T-helper 2 cell (primary cell): ENCODE data around the gene TYMS.

Experiments
- DNase-seq, 5 experiments: peaks; one replicate each; pipeline versions ENCODE4 v3.0.0 to v3.0.0-alpha.2; 2012 to 2022

Gene TYMS

DNA sequence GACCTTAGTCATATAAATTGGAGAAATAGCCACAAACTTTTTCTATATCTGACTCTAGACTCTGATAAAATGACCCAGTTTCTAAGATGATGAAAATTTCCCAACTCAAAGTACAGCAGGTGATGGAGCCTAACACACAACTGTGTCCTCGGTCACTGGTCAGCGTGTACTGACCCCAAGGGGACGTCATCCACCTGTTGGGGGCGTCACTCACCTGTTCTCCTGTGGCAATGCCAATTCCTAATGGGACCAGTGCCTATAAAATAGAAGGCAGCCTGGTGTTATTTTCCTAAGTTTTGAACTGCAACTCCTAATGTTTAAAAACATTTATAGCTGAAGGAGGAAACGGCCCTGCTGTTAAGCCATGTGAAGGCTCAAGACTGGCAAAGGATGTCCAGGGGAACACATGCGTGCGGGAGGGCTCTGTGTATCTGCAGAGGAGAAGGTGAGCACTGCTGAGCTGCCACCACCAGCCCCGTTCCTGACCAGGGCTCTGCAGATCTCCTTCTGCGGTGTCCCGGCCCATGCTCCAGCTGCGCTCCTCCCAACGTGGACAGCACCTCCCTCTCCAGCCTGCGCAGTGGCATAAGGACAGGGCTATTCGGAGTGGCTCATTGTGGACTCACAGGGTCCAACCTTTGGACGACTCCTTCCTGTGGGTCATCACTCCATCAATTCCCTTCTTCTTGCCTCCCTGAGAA, 21.2 kb downstream of the TYMS start:
- no peak for DNase-seq

DNA sequence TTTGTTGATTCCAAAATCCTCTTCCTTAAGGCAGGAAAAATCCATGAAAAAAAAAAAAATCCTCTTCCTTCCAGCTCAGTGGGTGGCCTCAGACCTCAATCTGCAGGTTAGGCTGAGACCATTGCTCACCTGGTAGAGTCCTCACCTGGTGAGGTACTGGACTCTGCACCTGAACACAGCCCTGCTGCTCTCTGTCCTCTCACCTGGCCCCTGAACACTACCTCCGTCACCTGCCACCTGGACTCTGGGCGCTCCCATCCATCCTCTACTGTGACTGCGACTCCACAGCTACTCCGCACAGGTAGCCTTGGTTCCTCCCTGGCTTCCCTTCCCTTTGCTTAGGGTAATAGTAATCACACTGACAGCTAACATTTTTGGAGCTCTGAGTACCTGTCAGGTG, 22.1 kb downstream of the TYMS start:
- DNase-seq = no peak

DNA sequence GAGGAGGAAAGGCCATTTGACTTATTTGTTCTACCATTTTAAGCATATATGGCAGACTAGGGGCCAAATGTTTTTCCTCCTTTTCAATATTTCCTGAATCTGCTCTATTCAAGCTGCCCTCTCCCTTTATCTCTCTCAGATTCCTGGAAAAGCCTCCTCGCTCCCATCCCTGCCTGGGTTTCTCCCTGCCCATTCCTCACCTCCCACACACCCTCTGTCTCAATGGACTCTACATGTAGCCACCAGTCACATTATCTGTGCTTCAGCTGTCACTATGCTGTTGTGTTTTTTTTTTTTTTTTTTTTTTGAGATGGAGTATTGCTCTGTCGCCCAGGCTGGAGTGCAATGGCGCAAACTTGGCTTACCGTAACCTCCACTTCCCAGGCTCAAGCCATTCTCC, 22.9 kb downstream of the TYMS start:
- DNase-seq = no peak

DNA sequence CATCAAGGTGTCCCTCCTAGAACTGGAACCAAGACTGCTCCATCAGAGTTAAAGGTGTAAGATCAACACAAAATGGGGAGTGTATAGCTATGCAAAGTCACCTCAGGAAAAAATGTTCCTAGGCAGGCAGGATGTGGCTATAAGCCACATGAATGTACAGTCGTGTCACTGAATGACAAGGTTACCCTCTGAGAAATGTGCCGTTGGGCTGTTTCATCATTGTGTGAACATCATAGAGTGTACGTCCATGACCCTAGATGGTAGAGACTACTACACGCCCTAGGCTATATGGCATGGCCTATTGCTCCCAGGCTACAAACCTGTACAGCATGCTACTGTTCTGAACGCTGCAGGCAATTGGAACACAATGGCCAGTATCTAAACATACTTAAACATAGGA, 24.5 kb downstream of the TYMS start:
- DNase-seq = peak in 4 of 5 experiments; percentile 2 to 97 (median 24)

DNA sequence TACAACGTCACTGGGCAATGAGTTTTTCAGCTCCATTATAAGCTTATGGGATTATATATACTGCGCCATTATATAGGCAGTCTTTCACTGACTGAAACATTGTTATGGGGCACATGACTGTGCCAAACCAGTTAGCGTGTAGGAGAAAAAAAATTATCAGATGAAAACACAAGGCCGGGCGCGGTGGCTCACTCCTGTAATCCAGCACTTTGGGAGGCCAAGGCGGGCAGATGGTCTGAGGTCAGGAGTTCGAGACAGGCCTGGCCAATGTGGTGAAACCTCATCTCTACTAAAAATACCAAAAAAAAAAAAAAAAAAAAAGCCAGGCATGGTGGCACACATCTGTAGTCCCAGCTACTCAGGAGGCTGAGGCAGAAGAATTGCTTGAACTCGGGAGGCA, 25.0 kb downstream of the TYMS start:
- peak in 1 of 5 experiments; percentile 23 for DNase-seq

DNA sequence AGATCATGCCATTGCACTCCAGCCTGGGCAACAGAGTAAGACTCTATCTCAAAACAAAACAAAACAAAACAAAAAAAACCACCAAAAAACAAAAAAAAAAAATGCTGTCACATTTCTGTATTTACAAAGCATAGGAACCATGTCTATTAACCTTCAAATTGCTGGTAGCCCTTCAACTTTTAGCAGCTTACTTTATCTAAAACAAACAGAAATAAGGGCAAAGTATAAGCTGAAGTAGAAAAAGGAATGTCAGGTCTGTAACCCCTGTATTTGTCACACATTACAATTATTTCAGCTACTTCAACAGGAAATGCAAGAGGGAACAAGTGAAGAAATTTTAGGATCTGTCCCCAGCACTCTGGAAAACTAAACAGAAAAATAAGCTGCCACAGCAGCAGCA, 25.4 kb downstream of the TYMS start:
- no peak for DNase-seq

DNA sequence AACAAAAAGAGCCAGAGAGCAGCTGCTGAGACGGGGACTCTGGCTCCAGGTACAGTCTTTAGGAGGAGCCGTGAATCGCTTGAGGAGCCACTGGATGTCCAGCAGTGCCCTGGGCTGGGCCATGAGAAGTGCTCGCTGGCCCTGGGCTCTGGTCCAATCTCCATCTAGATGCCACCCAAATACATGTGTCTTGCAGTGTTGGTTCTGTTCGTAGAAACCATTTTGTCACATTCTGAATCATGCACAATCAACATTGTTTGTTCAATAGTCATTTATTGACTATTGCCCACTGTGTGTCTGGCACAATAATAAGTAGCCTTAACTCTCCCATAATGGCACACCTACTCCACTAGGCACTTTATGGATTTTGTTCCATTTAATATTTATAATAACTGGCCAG, 26.1 kb downstream of the TYMS start:
- no peak for DNase-seq

DNA sequence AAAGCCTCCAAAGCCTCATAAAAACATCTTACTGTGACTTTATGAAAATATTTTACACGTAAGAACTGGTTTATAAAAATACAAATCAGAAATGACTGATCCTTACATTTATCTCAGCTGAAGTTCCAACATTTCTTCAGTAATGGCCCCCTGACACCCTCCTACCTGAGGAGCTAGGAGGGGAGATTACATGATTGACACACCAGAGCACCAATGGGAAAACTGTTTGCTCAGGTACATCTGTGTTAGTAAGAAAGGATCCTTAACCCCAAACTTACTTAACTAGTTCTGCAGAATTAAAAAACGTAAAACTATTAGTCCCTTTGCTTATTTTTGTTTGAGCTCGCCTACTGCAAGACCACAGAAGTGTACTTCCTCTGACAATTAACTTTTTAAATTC, 28.0 kb downstream of the TYMS start:
- DNase-seq = peak in 1 of 5 experiments; percentile 27

DNA sequence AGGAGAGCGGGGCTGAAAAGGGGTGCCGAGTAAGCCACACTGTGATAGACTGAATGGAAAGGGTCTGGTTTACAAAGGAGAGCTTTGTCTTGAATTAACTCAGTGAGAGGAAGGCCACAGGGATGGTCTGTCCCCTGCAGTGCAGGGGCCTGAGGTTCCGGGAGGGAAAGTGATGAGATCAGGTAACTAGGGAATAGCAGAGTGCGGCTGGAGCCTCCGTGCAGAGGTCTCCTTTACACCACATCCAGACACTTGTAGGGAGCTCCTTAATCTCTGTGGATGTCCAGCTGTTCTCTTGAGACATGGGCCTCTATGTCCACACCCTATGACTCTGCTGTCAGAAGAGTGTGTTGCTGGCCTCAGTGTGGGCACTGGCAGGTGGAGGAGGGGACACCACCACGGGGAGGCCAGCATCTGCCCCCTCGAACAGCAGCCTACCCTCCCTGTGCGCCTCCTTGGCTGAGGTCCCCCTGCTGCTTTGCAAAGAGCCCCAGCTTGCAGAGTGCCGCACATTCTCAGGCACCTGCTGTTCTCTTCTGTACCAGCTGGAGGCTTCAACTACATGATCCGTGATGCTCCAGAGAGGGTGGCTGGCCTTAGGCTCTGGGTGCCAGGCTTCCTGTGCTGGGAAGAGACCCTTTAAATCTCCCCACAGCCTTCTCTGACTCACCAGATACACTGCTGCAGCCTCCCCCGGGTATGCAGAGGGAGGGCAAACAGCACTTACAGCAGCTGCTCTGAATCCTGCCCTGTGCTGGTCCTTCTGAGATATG, 29.1 kb downstream of the TYMS start:
- no peak for DNase-seq

DNA sequence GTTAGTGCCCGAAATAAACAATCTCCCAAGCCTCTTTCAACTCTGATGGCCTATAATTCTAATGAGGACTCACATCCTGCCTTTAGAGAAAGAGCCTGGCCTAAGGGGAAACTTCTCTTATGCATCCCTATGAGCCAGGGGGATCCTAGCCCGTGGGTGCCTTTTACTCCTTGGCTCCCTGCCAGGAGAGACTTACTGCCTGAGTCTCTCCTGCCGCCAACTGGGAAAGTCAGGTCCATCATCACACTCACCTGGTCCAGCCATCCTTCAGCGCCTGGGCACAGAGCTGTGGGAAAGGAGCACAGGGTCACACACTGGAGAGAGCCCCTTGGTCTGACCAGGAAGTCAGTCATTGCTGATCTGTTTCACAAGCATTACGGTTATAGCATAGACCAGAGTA, 30.9 kb downstream of the TYMS start:
- no peak for DNase-seq

DNA sequence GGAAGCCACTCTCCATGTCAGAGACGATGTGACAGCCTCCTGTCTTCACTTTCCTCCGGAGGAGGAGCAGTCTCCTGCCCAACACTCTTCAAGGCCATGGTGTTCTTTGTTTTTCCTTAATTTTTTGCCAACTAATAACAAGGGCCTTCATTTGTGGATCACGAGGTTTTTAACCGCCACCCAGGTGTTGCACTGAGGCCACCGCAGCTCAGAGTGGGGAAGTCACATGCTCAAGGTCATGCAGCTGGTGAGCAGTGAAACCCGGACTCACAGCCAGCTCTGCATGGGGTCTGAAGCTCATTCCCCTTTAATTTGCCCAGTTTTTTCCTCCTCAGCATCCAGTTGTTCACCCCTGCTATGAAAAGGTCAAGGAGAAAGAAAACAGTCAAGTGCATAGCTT, 35.4 kb downstream of the TYMS start:
- no peak for DNase-seq

DNA sequence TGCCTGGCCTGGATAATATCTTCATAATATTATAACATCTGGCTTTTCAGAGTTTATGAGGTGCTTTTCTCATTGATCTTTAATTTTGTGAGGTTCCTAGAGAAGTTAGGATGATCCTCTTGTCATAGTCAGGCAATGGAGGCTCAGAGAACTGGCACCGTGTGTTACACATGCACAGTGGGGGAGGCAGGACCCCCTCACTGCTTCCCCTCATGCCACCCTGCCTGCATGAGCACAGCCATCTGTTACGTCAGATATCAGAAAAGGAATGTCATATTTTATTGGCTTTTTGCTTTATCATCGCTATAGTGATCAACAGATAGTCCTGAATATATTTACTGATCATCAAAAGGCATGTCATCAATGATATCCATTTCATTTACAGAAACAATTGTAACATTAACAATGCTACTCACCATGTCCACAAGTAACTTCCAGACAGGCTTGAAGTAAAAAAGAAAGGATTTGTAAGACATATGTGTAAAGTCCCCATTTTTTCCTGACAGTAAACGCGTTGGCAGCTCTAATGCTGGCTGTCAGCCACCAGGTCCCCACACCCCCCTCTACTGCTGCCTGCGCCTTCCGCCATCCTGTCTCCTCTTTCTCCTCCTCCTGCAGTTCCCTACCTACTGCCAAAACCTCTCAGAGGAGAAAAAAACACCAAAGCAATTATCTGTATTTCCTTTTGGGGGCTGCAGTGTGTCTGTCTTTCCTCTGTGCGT, 36.2 kb downstream of the TYMS start:
- no peak for DNase-seq

DNA sequence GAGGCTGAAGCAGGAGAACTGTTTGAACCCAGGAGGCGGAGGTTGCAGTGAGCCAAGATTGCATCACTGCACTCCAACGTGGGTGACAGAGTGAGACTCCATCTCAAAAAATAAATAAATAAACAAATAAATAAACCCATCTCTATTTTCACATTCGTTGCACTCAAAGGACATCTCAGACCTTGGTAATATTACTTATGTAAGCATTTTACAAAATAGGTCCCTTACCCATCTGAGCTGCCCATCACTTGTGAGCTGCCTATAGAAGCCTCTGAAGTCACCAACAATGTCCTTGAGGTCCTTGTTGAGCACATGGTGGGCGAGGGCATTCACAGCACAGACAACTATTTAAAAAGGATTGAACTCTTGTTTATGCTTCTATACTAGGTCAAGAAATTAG, 39.6 kb downstream of the TYMS start:
- no peak for DNase-seq

DNA sequence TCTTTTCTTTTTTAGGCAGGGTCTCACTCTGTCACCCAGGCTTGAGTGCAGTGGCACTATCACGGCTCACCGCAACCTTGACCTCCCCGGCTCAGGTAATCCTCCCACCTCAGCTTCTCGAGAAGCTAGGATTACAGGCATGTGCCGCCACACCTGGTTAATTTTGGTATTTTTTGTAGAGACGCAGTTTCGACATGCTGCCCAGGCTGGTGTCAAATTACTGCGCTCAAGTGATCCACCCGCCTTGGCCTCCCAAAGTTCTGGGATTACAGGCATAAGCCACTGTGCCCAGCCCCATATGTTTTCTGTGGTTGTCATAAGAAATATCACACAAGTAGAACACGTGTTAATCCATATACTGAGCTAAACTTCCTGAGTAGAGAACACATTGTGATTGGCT, 40.3 kb downstream of the TYMS start:
- DNase-seq = no peak

DNA sequence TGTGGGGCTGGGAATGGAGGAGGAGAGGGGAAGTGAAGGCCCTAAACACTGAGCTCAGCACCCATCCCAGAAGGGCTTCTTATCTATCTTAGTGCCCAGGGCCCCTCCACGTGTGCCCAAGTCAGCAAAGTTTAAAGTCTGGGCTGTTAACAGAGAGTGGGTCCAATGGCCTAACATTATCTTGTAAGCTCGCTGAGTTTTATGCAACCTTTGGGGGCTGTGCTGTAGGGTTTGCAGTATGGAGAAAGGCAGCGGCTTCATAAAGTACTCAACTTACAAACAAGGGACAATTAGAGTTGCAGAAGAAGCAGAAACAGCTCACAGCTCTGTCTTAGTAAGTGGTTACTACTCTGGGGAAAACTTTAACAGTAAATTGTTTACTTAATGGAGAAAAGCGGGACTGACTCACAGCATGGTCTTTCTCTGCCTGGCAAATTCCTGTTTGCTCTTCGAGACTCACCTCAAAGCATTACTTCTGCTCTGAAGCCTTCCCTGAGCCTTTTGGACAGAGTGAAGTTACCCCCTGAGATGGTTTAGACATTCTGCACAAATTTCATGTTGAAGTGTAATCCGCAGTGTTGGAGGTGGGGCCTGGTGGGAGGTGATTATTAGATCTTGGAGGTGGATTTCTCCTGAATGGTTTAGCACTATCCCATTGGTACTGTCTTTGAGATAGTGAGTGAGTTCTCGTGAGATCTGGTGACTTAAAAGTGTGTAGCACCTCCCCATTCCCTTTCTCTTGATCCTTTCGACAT, 45.9 kb downstream of the TYMS start:
- no peak for DNase-seq

DNA sequence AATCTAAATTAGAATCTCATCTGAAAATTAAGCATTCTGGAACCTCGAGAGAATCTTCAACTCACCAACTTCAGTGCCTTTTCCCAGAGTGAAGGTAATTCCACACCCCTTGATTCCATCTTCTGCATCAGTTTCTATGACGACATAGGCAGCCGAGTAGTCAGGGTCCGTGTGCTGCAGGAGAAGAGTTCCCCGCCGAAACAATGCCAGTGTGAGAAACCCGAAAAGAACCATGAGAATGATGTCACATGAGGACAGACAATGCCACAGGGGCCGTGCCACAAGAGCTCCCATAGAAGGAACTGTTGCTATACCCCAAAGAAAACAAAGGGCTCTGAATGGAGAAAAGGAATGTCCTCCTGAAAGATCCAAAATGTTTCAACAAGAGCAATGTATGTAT, 49.0 kb downstream of the TYMS start:
- DNase-seq = no peak

DNA sequence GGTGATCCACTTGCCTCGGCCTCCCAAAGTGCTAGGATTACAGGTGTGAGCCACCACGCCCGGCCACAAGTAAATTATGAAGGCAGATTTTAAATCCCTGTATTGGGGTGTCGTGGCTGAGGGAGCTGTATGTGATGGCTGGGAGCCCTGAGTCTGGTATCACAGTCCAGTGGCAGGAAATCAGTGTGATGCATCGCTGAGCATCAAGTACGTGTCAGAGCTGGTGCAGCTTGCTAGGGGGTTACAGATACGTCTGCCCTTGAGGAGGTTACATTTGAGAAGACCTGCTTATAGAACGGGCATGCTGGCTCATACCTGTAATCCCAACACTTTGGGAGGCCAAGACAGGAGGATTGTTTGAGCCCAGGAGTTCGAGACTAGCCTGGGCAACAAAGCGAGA, 50.6 kb downstream of the TYMS start:
- DNase-seq = no peak

DNA sequence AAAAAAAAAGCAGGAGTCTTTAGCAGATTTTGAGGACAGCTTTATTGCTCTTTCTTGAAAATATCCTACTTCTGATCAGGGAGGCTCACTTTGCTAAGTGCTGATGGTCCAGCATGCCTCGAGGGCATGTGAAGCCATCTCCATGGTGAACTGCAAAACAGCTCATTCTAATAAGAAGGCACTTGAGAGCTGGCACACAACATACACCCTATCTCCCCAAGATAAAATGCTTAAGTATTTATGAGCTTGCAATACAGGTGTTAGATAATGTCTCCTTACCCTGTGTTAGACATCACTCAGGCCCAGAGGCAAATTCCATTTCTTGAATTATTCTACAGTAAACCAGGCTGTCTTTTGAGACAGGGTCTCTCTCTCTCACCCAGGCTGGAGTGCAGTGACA, 52.3 kb downstream of the TYMS start:
- no peak for DNase-seq

DNA sequence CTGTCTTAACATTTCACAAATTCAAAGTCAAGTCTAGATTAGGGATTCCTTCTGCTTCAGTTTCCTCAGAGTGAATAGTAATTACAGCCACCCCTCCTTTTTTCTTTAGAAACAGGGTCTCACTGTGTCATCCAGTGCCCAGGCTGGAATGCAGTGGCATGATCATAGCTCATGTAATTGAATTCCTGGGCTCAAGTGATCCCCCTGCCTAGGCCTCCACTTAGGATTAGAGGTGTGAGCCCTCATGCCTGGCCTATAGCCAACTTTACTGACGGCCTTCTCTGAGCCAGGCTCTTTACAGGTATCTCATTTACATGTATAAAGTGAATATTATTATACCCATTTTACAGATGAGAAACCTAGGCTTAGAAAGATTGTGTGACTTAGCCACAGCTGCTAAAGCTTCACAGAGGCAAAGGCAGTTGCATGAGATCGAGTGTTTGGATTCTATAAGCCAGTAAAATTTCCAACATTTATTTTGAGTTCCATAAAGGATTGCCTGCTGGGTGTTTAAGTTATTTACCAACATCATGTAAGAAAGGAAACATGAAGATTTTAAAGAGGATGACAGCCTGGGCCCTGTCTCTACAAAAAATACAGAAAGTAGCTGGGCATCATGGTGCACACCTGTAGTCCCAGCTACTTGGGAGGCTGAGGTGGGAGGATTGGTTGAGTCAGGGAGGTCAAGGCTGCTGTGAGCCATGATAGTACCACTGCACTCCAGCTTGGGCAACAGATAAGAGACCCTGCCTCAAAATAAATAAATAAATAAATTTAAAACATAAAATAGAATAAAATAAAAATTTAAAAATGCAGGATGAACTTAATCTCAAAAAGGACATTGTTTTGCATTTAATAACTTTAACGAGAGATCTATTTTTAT, 53.2 kb downstream of the TYMS start:
- no peak for DNase-seq

DNA sequence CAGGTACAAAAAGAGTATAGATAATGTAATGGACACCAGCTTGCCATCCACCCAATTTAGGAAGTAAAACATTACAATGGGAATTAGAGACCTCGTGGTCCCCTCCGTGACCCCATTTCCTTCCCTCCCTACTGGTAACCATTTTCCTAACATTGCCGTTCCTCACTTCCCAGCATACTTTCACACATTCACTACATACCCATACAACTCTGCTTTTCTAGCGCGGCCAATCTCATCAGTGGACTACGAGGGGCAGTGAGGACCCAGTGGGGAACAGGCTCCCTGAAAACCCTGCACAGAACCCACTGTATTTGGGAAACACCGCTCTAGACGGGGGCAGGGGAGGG, 53.8 kb downstream of the TYMS start:
- DNase-seq = no peak

DNA sequence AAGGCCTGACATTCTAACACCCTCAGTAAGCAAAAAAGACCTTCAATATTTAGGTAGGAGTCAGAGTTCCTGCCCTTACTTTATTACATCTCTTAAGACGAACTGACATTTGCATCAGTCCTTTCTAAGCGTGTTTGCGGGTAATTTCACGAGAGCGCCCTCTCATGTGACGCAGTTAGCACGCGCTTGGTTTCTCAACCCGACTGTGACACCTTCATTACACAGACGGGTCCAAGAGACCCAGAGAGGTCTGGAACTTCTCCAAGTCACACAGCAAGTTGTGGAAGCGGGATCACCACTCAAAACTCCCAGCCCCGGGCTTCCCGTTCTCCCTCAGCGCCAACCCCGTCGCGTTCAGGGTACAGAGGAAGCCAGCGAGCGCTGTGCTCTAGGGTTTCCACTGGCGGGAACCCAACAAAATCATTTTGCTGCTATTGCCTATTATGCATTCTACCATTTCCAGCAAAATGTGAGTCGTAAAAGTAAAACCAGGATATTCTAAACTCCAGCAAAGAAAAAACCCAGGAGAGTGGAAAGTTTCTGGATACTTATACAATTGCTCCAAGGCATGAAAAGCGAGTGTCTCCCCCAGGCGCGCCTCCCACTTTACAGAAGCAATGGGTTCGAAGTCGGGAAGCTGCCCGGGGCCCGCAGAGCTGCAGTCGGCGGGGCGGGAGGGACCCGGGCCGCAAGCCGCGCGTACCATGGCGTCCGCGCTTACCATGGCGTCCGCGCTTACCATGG, 54.4 kb downstream of the TYMS start:
- peak in 4 of 5 experiments; percentile 56 to 91 (median 69) for DNase-seq
